Measurements from ENCODE around the gene KCNAB1.
A peak's percentile ranks its signal among the peaks of the same experiment; 100 is the strongest.

DNA sequence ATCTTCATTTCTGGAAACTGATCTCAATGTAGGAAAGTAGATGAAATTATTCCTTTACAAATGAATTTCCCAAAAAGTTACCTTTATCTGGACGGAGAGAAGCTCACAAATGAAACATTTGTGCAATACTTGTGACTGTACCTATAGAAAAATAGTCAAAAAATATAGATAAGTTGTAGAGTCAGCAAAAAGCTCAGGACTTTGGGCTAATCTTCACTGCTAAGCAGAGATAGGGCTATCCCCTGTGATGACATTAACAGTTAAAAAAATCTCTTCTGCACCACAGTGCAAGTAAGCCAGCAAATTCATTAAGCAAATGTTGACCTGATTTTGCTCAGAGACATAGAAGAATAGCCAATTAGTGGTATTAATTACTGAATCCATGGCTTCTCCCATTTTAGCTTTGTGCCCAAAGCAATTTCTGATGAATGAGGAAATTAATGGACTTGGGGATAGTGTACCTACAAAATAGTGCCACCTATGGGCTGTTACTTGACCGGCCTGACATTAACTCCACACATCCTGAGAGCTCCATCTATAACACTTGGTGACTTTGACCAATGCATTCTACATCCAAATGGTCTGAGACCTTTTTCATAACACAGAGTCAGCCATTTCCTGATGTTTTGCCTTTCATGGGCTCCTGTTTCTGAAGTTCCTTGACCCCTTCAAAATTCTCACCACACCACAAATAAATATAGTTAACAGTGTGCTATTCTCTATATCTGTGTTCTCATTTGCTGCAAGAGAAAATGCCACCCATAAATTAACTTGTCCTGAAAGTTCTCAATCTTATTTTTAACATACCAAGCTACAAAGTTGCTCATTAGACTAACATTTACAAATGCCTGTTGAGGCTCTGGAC, 329.6 kb downstream of the KCNAB1 start:
- TF ChIP-seq, protein P1, sequence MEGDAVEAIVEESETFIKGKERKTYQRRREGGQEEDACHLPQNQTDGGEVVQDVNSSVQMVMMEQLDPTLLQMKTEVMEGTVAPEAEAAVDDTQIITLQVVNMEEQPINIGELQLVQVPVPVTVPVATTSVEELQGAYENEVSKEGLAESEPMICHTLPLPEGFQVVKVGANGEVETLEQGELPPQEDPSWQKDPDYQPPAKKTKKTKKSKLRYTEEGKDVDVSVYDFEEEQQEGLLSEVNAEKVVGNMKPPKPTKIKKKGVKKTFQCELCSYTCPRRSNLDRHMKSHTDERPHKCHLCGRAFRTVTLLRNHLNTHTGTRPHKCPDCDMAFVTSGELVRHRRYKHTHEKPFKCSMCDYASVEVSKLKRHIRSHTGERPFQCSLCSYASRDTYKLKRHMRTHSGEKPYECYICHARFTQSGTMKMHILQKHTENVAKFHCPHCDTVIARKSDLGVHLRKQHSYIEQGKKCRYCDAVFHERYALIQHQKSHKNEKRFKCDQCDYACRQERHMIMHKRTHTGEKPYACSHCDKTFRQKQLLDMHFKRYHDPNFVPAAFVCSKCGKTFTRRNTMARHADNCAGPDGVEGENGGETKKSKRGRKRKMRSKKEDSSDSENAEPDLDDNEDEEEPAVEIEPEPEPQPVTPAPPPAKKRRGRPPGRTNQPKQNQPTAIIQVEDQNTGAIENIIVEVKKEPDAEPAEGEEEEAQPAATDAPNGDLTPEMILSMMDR (IDR thresholded peaks at IDR 0.05), result peak; percentile 44
- TF ChIP-seq EZH2 (IDR thresholded peaks at IDR 0.05; ENCODE audit: borderline replicate concordance, insufficient read depth, low read depth, low read length, poor library complexity, severe bottlenecking), result no peak

Data from B cell (primary cell).